MCF 10A (cell line): Measurements from ENCODE around the gene NMBR. TPM values are rescaled to one million over a fixed set of nuclear protein-coding genes. Genes with fewer than 3 reads are reported as not detected.
A peak's percentile ranks its signal among the peaks of the same experiment; 100 is the strongest.
"Not testable (repeated sequence)": the region's sequence is repeated elsewhere in the genome, so short reads cannot be mapped to it uniquely, and the experiment has no call there.

Experiments
- BruUV-seq: library from RNA; stranded (reverse); fragments of 400-500 nt; replicated peaks from 2 replicates; lab custom pipeline; 2021; lab: Mats Ljungman, UMichigan
- CTCF ChIA-PET: fragments of 300-600 bp; sonication (Branson Sonifier 250); formaldehyde crosslinking; extraction: SDS; loops from one replicate; lab custom pipeline; 2021; ENCODE audit warnings: antibody characterized with exemption, inconsistent platforms; lab: Yijun Ruan, JAX
- POLR2A ChIA-PET: fragments of 300-600, 350-650 bp; sonication (Branson Sonifier 250); formaldehyde crosslinking; extraction: SDS; loops from one replicate; lab custom pipeline; 2020; ENCODE audit warnings: antibody characterized with exemption, inconsistent platforms; lab: Yijun Ruan, JAX
- DNase-seq: peaks from one replicate; pipeline ENCODE4 v3.0.0-alpha.2; 2018; ENCODE audit not compliant: unreplicated experiment
- H3K27ac Mint-ChIP-seq: one replicate; pipeline ENCODE4 v1.8.0; 2022; ENCODE audit warnings: mild to moderate bottlenecking, low read depth, mixed read lengths; ENCODE audit not compliant: unreplicated experiment
- H3K27me3 Mint-ChIP-seq: one replicate; pipeline ENCODE4 v1.8.0; 2022; ENCODE audit warnings: mixed read lengths; ENCODE audit not compliant: insufficient read depth, unreplicated experiment
- H3K36me3 Mint-ChIP-seq: one replicate; pipeline ENCODE4 v1.8.0; 2022; ENCODE audit warnings: mild to moderate bottlenecking, moderate library complexity, mixed read lengths; ENCODE audit not compliant: insufficient read depth, unreplicated experiment
- H3K4me1 Mint-ChIP-seq: one replicate; pipeline ENCODE4 v1.8.0; 2022; ENCODE audit warnings: mixed read lengths; ENCODE audit not compliant: insufficient read depth, unreplicated experiment
- H3K4me3 Mint-ChIP-seq: one replicate; pipeline ENCODE4 v1.8.0; 2022; ENCODE audit warnings: mild to moderate bottlenecking, moderate library complexity, mixed read lengths; ENCODE audit not compliant: unreplicated experiment
- H3K9me3 Mint-ChIP-seq: one replicate; pipeline ENCODE4 v1.8.0; 2022; ENCODE audit warnings: mixed read lengths; ENCODE audit not compliant: unreplicated experiment
- CTCF ChIP-seq: fragments of 200-600 bp; IDR thresholded peaks from one replicate; pipeline ENCODE4 v1.8.0; 2022; ENCODE audit warnings: antibody characterized with exemption, mild to moderate bottlenecking; ENCODE audit not compliant: unreplicated experiment
- intact Hi-C: fragments of 100-400 bp; cut with micrococcal nuclease; formaldehyde crosslinking; loops from 2 replicates; pipeline ENCODE4 v1.14.1; 2022
- total RNA-seq: library from RNA; stranded (reverse); gene quantifications from 2 replicates; pipeline ENCODE4 v1.2.3, GENCODE V29; 2022

NMBR gene
- total RNA-seq, 1 experiment from 2014 or later = not detected

- intact Hi-C loops = no loop called here
Measured at GRCh38 chr6:142118328-142118727, 28.6 kb downstream of the NMBR start.

GRCh38 chr6:142117366-142117765 is 29.6 kb downstream of the NMBR start:
- CTCF ChIA-PET = no interaction called here
- no peak for TF ChIP-seq CTCF
- Mint-ChIP-seq H3K36me3 (no peaks in the 10 kb centered on the region), H3K4me3 (no peak overlapping the region), H3K4me1 (no peaks in the 10 kb centered on the region), H3K9me3 (no peaks in the 10 kb centered on the region), H3K27ac (no peak overlapping the region), H3K27me3 (no peaks in the 10 kb centered on the region)
- POLR2A ChIA-PET = no interaction called here
- no TSS peak for BruUV-seq
- intact Hi-C loops = no loop called here
- DNase-seq = no peak

More at GRCh38 chr6:142118328-142118727, 28.6 kb downstream of the NMBR start:
- Mint-ChIP-seq H3K4me3 (no peak overlapping the region), H3K27me3 (no peaks in the 10 kb centered on the region), H3K4me1 (no peaks in the 10 kb centered on the region), H3K9me3 (no peaks in the 10 kb centered on the region), H3K36me3 (no peaks in the 10 kb centered on the region), H3K27ac (no peak overlapping the region)
- DNase-seq = no peak
- ChIA-PET CTCF (interaction anchor here (1.2 to 1.4 kb wide), 2 partner anchors 90 to 129 kb away, joined by 4 read pairs; no protein-coding TSS in a partner anchor), POLR2A (interaction anchor here (0.6 kb wide), 1 partner anchor 9 kb away, joined by 3 read pairs; no protein-coding TSS in a partner anchor)
- BruUV-seq = no TSS peak
- no peak for TF ChIP-seq CTCF

- H3K4me1 Mint-ChIP-seq = no peaks in the 10 kb centered on the region
- intact Hi-C loops = loop anchor here (1.0 kb wide), 3 partner anchors 123 to 471 kb away; no protein-coding TSS in a partner anchor
- no peak overlapping the region for H3K4me3 Mint-ChIP-seq
- TF ChIP-seq CTCF = peak; percentile 65
- CTCF ChIA-PET = interaction anchor here (0.6 to 2.9 kb wide), 16 partner anchors 9 to 528 kb away, joined by 3 to 31 read pairs (median 4); no protein-coding TSS in a partner anchor
- POLR2A ChIA-PET = interaction anchor here (0.7 kb wide), 1 partner anchor 1711 kb away, joined by 3 read pairs; no protein-coding TSS in a partner anchor
- DNase-seq = peak; percentile 81
- no peaks in the 10 kb centered on the region for H3K36me3 Mint-ChIP-seq
- H3K9me3 Mint-ChIP-seq = no peaks in the 10 kb centered on the region
- H3K27me3 Mint-ChIP-seq = peaks cover 12% of the 10 kb centered on the region
- H3K27ac Mint-ChIP-seq = no peak overlapping the region
- no TSS peak for BruUV-seq
Measured at GRCh38 chr6:142112451-142113061, 34.4 kb downstream of the NMBR start.

- H3K27ac Mint-ChIP-seq, POLR2A ChIA-PET: not testable (repeated sequence)
Measured at GRCh38 chr6:142110820-142111219, 36.1 kb downstream of the NMBR start.

GRCh38 chr6:142104820-142105219 is 42.1 kb downstream of the NMBR start:
- POLR2A ChIA-PET = interaction anchor here (0.7 kb wide), 1 partner anchor 31 kb away, joined by 4 read pairs; no protein-coding TSS in a partner anchor
- H3K27ac Mint-ChIP-seq, H3K4me1 Mint-ChIP-seq, intact Hi-C loops, DNase-seq, H3K4me3 Mint-ChIP-seq, H3K27me3 Mint-ChIP-seq, BruUV-seq, H3K9me3 Mint-ChIP-seq, H3K36me3 Mint-ChIP-seq: not testable (repeated sequence)
- CTCF ChIA-PET = interaction anchor here (0.7 kb wide), 1 partner anchor 115 kb away, joined by 4 read pairs; no protein-coding TSS in a partner anchor

More at GRCh38 chr6:142110820-142111219, 36.1 kb downstream of the NMBR start:
- H3K9me3 Mint-ChIP-seq, H3K4me1 Mint-ChIP-seq, H3K4me3 Mint-ChIP-seq, DNase-seq, H3K36me3 Mint-ChIP-seq, intact Hi-C loops, BruUV-seq: not testable (repeated sequence)
- CTCF ChIA-PET = interaction anchor here (0.6 to 2.7 kb wide), 7 partner anchors 9 to 435 kb away, joined by 3 to 31 read pairs (median 5); no protein-coding TSS in a partner anchor
- H3K27me3 Mint-ChIP-seq = peaks cover 12% of the 10 kb centered on the region
